T follicular helper cell (primary cell): ENCODE measurements around the gene TEKT5.

Source experiments
- DNase-seq: peaks from one replicate; pipeline ENCODE4 v3.0.0-alpha.2; 2020; ENCODE audit warnings: low read depth

The TEKT5 gene

DNA sequence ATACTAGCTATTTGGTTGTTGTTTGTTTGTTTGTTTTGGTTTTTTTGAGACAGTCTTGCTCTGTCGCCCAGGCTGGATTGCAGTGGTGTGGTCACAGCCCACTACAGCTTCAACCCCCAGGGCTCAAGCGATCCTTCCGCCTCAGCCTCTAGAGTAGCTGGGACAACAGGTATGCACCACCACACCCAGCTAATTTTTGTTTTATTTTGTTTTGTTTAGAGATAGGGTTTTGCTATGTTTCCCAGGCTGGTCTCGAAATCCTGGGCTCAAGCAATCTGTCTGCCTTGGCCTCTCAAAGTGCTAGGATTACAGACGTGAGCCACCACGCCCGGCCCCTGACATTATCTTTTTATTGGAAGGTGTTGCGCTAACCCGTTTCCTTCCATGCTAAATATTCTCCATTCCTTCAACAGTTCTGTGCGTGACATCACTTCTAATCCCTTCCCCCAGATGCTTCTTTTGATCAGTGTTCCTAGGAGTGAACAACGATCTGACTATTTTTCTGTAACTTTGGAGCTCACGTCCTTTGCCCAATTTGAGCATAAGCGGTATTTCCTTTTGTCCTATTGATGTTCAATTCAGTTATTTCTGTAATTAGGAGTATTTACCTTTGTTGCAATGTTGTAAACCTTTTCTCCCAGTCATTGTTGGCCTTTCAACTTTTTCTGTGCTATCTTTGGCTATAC lies 84.1 kb downstream of the TEKT5 start:
- DNase-seq: no peak

DNA sequence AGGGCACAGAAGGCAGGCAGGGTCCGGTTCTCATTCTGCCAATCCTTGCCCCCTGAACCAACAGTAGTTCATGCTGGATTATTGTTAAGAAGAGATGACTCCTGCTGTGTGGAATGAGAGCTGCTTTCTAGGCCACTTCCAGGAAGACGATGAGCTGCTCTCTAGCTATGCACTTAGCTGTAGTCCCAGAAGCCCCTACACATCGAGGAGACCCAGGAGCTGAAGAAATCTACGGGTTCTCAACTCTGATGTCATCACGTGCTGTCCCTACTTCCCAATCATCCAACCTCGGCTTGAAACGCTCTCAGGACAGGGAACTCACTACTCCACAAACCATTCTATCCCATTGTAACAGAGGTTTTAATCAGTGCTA lies 85.3 kb downstream of the TEKT5 start:
- DNase-seq: no peak

- DNase-seq: no peak
These were observed 85.9 kb downstream of the TEKT5 start for GRCh38 chr16:10608687-10609401.

DNA sequence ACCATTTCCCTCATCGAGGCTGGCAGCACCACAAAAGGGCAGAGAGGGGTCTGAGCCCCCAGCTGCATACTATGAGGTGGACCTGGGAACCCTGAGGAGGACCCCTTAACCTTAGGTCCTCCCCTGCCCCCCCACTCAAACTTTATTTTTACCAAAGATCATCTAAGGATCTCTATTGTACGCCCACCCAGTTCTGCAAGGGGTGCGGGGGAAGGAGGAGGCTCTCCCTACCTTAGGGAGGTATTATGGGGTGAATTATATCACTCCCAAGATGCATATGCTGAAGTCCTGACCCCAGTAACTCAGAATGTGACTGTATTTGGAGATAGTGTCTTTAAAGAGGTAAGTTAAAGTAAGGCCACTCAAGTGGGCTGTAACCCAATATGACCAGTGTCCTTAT lies 87.6 kb downstream of the TEKT5 start:
- DNase-seq: no peak

DNA sequence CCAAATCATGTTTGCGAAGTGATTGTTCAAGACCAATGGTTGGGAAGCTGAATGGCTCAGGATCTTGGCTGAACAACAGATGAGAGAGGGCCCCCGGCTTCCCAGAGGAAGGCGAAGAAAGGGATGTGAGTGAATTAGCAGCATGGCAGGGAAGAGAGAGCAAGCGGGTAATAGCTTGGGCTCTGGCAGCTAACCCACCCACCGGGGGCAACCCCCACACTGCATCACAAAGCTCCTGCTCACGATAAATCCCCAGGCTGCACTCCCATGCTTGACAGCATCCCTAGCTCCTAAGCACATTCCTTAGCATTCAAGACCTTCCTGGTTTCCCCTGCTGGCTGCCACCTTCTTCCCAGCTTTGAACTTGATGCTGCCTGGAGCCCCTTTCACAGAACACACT lies 88.1 kb downstream of the TEKT5 start:
- no peak for DNase-seq

DNA sequence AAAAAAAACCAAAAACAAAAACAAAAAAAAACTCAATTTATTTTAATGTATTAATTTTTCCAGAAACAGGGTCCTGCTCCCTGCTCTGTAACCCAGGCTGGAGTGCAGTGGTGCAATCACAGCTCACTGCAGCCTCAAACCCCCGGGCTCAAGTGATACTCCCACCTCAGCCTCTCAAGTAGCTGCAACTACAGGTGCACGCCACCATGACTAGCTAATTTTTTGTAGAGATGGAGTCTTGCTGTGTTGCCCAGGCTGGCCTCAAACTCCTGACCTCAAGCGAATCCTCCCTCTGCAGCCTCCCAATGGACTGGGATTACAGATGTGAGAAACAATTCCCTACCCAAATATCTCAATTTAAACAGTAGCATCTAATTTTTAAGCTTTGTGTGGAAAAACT lies 89.1 kb downstream of the TEKT5 start:
- DNase-seq: no peak

GRCh38 chr16:10601444-10602408 lies 93.0 kb downstream of the TEKT5 start:
- DNase-seq: no peak

DNA sequence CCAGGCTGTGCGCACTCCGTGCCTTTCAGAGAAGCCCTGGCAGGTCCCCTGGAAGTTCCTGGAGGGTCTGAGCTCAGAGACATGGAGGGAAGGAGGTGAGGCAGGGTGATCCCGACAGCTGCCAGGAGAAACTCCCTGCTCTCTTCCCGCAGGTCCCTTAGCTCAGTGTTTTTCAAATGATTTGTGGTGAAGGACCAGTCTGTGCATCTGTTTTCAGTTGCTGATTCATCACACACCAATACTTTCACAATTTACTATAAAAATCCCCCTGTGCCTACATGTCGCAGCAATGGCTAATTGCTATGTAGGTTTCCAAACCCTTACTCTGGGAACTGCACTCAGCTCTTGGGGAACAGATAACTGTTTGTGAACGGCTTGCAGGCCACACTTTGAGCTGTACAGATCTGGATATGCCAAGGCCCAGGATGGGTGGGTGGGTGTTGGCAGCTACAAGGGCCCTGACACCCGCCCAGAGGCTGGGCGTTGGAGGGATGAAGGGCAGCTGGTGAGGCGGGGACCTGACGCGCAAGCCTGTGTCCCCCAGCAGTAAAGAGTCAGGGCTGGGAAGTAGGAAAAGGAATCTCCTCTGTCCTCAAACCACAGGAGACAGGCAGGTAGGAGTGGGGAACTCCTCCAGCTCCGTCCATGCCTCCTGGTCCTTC lies 93.8 kb downstream of the TEKT5 start:
- DNase-seq: no peak

- DNase-seq: no peak
These were observed 95.1 kb downstream of the TEKT5 start for GRCh38 chr16:10599626-10600025.

GRCh38 chr16:10598157-10598556 lies 96.6 kb downstream of the TEKT5 start:
- no peak for DNase-seq

DNA sequence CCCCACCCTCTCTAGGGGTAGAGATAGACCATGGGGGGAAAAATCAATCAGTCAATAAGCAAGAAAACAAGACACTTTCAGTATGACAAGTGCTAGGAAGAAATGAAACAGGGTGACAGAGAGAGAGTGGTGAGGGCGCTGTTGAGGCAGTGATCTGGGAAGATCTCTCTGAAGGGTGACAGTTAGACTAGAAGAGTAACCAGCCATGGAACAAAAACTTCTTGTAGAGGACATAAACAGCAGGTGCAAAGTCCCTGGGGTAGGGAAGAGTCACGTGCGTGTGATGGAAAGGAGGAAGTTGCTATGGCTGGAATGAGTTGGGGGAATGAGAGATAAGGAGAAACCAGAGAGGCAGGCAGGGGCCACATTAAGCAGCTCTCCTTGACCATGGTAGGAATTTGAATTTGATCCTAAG lies 97.5 kb downstream of the TEKT5 start:
- DNase-seq: no peak

GRCh38 chr16:10594312-10594950 lies 100.3 kb downstream of the TEKT5 start:
- DNase-seq: no peak

- no peak for DNase-seq
These were observed 102.1 kb downstream of the TEKT5 start for GRCh38 chr16:10592611-10593010.

DNA sequence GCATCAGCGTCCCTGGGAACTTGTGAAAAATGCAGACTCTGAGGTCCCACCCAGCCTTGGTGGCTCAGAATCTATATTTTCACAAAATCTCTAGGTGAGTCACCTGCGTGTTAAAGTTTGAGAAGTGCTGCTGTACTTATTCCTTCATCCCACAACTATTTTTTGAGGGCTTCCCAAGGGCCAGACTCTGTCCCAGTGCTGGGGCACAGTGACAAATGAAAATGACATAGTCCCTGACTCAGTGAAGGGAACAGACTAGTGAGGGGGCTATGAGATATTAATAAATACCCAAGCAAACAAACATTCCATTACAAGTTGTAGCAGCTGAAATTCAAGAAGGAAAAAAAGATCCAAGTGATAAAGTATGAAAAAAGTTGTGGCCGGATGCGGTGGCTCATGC lies 104.4 kb downstream of the TEKT5 start:
- DNase-seq: no peak

GRCh38 chr16:10589109-10589508 lies 105.6 kb downstream of the TEKT5 start:
- DNase-seq: no peak

DNA sequence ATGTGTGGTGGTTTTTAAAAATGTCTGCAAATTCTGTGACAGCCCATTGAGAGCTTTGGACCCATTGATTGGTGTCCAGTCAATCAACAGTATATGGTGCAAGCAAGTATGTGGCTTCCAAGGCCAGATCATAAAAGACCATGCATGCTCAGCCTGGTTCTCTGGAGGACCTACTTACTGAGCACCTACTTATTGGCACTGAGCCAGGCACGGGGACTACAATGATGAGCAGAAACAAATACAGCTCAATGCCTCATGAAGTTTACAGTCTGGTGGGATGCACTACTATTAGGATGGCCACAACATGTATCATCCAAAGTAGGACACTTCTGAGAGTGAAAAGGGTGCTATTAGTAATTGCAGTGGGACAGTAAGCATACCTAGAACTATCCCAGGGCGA lies 107.1 kb downstream of the TEKT5 start:
- no peak for DNase-seq

- DNase-seq: no peak
These were observed 109.7 kb downstream of the TEKT5 start for GRCh38 chr16:10584981-10585438.

GRCh38 chr16:10583269-10583668 lies 111.5 kb downstream of the TEKT5 start:
- no peak for DNase-seq

GRCh38 chr16:10581507-10581906 lies 113.2 kb downstream of the TEKT5 start:
- no peak for DNase-seq

- no peak for DNase-seq
These were observed 113.9 kb downstream of the TEKT5 start for GRCh38 chr16:10580883-10581247.
